SU-DHL-6 (cell line): ENCODE data around the gene TMCO4.

ENCODE experiments used
- EZH2phosphoT487 ChIP-seq: fragments of 200-600 bp; sonication (generic), shearing (Covaris generic); conservative IDR thresholded peaks from 2 replicates; pipeline ENCODE4 v1.6.1; 2018; ENCODE audit warnings: mild to moderate bottlenecking, antibody characterized with exemption, low read length, moderate library complexity, mixed read lengths
- TF ChIP-seq, protein P1 (sequence below): fragments of 200-600 bp; sonication (generic); IDR thresholded peaks from one replicate; pipeline ENCODE4 v1.5.1; 2017; ENCODE audit warnings: antibody characterized with exemption, mild to moderate bottlenecking, low read length, moderate library complexity; ENCODE audit not compliant: insufficient read depth, poor library complexity, severe bottlenecking

DNA sequence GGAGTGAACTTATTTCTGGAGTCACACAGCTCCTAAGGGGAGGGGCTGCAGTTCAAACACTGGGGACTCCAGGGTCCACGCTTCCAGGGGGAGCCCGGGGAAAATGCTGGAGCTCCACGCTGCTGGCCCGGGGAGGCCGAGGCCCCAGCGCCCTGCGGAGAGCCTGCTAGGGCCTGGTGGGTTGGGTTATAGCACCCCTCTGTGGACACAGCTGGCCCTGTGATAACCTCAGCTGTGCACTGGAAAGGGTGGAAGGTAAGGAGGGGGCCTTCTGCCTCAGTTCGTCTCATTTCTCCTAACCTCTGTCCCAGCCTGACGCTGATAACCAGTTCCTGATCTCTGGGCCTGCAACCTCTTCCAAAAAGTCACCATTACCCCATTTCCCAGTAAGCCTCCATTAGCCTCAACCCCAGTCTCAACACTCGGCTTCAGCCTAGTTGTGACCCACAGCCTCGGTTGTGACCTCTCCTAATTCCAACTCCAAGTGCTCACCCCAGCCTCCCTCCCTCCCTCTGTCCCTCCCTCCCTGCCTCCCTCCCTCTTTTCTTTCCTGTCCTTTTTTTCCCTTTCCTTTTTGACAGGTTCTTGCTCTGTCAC lies 148.5 kb downstream of the TMCO4 start:
- TF ChIP-seq, protein P1, sequence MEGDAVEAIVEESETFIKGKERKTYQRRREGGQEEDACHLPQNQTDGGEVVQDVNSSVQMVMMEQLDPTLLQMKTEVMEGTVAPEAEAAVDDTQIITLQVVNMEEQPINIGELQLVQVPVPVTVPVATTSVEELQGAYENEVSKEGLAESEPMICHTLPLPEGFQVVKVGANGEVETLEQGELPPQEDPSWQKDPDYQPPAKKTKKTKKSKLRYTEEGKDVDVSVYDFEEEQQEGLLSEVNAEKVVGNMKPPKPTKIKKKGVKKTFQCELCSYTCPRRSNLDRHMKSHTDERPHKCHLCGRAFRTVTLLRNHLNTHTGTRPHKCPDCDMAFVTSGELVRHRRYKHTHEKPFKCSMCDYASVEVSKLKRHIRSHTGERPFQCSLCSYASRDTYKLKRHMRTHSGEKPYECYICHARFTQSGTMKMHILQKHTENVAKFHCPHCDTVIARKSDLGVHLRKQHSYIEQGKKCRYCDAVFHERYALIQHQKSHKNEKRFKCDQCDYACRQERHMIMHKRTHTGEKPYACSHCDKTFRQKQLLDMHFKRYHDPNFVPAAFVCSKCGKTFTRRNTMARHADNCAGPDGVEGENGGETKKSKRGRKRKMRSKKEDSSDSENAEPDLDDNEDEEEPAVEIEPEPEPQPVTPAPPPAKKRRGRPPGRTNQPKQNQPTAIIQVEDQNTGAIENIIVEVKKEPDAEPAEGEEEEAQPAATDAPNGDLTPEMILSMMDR: peak; percentile 34
- no peak for TF ChIP-seq EZH2phosphoT487
